Stomach (tissue), 4 donors: ENCODE measurements around the gene VDAC1.
A peak's percentile ranks its signal among the peaks of the same experiment; 100 is the strongest.

Source experiments
- CTCF ChIP-seq, 7 experiments: fragments of 450-650 bp in 4 of 7; fragments of 200-600 bp in 3 of 7; sonication (generic) in 3 of 7; IDR thresholded peaks; one replicate each; pipeline ENCODE4 v1.5.1; 2016 to 2019; ENCODE audit warnings: antibody characterized with exemption in 7 of 7, control low read depth in 2 of 7, mild to moderate bottlenecking in 1 of 7
- POLR2A ChIP-seq, 4 donors: fragments of 450-650 bp; IDR thresholded peaks; one replicate each; pipeline ENCODE4 v1.6.1; 2016; ENCODE audit warnings: antibody characterized with exemption in 4 of 4, control low read depth in 2 of 4, mild to moderate bottlenecking in 1 of 4, moderate library complexity in 1 of 4
- POLR2AphosphoS5 ChIP-seq, 3 donors: sonication (generic); formaldehyde crosslinking; IDR thresholded peaks; one replicate each; pipeline ENCODE4 v1.6.1; 2016; ENCODE audit warnings: antibody characterized with exemption in 3 of 3

GRCh38 chr5:133942614-133943474 lies 61.9 kb downstream of the VDAC1 start:
- no peak for TF ChIP-seq POLR2A (IDR thresholded peaks at IDR 0.05)
- TF ChIP-seq POLR2AphosphoS5 (IDR thresholded peaks at IDR 0.05), result no peak
- peak in 1 of 7 experiments; percentile 4 for TF ChIP-seq CTCF (IDR thresholded peaks at IDR 0.05)
